DMS 273 treated with DMSO at 0.1 percent for 48 hours (cell line): ENCODE measurements around the gene ACLY.
"Not testable (repeated sequence)": the region's sequence is repeated elsewhere in the genome, so short reads cannot be mapped to it uniquely, and the experiment has no call there.

ENCODE experiments used
- DNase-seq: peaks from one replicate; lab custom pipeline; 2025; lab: John Stamatoyannopoulos, UW

The ACLY gene

DNA sequence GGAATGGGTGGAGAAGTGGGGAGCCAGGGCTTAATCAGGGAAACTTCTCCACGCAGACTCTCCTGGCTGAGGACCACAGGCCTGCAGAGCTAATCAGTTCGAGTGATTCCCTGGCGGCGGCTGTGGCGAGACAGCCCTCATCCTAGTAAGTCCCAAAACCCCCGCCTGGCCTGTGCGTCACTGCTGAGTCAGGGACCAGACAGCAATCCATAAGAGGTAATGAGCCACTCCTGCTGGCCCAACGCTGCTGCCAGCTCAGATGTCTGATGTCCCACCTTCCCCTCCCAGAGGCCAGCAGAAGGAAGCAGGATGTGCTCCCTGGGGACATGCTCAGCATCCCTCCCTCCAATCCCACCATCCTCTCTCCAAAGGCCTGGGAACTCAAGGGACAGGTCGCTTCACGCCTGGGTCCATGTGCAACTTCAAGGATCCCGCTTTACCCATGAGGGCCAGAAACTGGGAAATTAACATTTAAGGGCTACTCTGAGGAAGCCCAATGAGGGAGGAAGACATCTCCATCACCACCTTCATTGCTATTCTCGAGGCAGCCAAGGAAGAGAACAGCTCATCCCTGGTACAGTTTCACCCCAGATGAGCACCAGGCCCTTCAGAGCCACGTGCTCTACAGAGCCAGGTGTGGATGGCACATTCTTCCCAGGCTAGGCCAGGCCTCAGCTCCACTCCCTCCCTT, 7.9 kb downstream of the ACLY start:
- DNase-seq, result no peak

DNA sequence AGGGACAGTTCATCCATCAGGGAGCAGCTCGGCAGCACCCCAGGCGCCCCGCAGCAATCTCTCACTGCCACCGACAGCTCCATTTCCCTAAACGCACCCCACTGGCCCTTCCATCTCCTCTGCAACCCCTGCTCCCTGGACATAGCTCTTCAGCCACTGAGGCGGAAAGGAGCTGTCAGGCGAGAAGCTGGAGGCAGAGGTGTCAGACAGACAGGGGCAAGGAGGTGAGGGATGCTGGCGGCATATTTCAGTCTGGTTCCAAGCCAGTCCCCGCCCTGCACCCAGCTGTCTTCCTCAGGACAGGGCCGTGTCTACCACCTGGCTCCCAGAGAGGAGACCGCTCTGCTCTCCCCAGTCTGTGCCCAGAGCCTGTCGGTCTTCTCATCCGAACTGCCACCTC, 9.7 kb downstream of the ACLY start:
- no peak for DNase-seq

DNA sequence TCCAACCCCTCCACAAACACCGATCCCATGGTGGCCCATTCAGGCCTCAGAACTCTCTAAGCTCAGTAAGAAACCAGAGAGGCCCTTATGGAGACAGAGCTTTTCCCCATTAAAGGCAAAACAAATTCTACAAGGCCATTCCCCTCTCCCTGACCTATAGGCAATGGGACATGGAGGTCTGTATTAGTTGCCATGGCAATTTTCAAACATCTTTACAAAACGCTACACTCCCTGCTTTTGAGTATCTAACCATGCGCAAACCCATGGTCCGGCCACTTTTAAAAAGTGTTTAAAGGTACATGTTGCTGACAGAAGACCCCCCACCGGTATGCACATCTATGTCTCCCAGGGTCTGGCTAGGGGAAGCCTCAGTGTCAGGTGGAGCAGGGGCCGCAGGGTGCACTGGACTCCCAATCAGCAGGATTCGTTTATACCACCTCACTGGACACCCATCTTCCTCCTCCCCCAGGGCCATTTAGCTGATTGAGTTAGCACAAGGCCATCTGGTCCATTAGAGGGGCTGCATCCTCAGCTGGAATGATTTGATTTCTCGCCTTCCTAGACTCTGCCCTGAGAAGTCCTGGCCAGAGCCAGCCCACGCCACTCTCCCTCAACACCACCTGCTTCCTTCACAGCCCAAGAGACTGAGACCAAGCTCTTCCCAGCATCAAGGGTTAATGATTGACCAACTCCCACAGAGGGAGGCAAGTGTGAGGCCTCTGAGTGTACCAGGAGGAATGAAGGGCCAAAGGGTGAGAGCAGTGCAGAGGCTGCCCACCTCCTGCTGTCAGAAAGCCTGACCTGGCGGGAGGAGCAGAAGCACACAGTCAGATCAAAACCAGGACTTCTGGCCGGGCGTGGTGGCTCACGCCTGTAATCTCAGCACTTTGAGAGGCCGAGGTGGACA, 10.9 kb downstream of the ACLY start:
- DNase-seq, result no peak

DNA sequence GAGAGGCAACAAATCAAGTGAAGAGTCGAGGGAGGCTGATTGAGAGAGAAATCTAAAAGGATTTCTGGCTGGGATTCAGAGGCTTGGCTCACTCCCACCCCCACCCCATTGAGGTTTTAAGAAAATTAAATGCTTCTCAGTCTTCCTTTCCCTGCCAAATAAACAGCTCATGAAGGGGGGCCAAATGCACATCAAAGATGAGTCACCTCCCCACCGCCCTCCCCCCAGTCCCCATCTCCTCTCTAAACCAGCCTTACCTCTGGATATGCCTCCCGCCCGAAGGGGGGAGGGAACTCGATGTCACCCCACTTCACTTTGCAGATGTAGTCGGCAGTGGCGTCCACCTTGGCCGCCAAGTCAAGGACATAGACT, 11.6 kb downstream of the ACLY start:
- DNase-seq, result no peak

DNA sequence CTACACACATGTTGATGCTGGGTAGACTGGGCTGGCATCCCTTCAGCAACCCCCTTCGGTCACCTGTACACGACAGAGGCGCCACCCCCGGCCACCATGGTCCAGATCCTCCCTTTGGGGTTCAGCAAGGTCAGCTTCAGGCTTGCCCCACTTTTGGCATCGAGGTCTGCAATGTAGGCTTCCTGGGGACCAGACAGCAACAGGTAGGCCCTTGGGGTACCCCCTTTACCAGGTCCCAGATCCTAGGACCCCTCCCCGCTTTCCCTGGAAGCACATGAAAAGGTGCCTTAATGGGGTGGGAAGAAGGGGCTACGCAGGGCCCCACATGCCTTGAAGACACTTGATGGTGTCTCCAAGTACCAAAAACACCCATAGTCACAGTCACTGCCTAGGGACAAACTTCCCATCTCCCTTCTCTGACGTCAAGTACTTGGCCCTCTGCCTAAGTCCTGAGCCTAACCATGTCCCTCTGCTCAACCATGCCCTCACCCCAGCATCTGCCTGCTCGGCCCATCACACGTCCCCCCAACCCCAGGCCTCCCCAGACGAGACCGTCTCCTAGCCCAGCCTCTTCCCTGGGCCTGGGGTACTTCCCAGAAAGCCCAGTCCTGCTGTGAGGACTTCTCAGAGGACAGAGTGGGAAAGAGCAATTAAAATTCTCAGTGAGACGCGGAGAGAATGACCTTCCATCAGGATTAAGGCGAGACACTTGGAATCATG, 12.1 kb downstream of the ACLY start:
- no peak for DNase-seq

DNA sequence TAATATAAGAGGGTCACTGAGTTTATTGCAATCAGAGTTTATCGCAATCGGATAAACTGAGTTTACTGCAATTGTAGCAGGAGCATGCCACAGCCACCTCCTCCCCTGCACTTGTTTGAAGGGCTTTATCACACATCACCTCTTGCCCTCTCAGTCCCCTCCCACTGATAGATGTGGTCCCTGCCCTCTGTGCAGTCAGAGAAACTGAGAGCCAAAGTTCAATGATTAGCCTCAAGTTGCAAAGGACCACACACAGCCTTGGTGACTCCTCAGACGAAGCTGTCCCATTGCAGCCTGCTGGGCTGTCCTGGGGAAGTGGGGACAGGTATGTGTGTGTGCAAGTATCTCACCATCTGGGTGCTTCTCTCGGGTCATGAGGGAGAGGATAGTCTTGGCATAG, 13.6 kb downstream of the ACLY start:
- DNase-seq, result no peak

DNA sequence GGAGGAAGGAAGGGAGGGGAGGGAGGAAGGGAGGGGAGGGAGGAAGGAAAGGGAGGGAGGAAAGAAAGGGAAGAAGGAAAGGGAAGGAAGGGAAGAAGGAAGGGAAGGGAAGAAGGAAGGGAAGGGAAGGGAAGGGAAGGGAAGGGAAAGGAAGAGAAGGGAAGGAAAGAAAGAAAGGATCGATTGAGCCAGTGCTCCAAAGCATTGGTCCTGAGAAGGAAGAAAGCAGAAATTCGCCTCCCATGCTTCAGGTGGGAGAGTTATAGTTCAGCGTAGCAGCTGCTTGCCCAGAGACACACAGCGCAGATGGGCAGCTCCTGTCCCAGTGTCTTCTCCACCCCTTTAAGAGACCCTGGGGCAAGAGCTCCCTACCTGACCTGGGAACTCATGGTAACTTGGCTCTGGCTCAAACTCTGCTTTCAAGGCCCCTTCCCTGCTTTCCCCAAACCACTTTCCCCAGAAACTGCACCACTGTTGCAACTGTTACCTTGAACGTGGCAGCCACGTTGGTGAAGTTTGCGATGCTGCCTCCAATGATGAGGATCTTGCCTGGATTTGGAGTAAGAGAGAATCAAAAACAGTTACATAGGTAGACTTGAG, 14.4 kb downstream of the ACLY start:
- DNase-seq, result no peak

DNA sequence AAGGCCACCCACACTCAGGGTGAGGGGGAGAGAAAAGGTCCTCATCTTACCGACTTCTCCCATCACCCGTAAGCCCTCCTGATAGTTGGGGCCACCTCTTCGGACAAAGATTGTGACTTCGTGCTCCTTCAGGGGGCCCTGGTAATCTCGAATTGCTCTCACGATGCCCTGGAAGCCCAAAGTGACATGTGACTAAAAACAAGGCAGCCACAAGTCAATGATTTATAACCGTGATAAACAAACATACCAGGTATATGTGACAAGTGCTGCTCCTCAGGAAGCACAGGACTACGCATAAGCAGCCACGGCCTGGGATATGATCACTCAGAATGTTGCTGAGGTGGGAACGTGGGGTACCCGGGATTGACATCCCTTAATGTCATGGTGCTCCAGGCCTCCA, 17.1 kb downstream of the ACLY start:
- DNase-seq, result no peak

DNA sequence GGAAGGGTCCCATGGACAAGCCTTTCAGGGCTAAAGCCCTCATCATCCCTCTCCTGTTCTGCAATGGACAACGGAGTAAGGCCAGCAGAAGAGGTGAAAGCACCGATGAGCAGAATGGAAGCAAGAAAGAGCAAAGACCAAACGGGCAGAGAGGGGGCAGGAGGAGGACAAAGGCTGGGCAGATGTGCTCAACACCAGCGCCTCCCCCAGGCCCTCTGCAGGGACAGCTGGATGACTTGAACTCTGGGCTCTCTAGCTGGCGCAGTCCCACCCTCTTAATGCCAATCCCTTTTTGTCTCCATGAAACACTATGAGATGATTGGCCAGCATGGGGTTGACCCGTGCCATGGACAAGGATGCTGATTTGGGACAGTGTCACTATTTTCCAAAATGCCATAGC, 22.0 kb downstream of the ACLY start:
- DNase-seq, result no peak

DNA sequence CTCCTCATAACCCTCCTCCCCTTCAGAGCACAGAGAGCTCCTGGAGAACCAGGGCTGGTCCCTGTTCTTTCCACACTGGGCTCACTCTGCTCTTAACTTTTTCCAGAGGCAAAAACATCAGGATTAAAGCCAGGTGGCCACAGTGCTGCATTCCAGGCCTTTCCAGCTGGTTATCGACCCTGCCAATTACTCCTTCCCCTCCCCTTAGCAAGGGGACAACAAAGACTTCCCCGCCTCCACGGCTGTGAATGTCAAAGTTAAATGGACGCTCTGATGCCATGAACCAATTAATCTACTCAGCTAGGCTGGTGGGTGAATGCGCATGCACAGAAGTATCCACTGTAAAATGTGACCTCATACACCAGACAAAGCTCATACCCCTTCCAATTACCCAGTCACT, 23.1 kb downstream of the ACLY start:
- DNase-seq, result no peak

DNA sequence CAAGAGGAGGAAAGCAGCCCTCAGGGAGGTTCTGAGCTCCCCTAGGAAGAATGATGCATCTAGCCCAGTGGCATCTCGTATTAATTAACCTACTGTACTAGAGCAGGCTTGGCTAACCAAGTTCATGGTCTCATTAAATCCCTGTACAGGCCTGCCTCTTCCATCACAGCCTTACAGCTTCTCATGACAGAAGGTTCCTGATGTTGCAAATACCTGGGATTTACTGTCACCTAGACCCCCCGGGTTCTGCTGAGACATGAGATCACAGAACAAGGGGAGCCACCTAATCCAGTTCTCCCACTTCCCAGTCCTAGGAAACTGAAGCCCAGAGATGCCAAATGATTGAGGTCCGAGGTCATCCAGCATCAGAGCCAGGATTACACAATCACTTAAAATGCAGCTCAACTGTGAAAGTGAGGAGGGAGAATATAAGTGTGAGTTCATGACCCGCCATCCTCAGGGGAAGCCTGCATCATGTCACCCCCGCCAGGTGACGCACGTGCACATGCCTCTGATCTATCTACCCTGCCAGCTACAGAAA, 23.9 kb downstream of the ACLY start:
- DNase-seq, result no peak

DNA sequence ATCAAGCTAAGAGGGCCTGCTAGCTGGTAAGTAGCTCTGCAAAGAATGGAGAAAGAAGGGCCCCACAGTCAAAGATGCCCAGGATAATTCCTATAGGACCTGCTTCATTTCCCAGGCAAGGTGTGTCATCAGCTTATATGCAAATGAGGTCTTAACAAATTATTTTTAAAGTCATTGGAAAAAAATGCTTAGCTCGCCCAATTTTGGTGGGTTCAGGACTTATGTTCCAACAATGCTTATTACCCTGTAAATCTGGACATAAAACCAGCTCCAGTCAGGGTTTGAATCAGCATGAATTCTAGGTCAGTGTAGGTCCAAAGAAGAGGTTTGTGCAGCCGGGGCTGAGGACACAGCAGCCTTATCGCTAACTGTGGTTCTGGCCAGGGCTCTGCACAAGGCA, 25.4 kb downstream of the ACLY start:
- DNase-seq, result no peak

DNA sequence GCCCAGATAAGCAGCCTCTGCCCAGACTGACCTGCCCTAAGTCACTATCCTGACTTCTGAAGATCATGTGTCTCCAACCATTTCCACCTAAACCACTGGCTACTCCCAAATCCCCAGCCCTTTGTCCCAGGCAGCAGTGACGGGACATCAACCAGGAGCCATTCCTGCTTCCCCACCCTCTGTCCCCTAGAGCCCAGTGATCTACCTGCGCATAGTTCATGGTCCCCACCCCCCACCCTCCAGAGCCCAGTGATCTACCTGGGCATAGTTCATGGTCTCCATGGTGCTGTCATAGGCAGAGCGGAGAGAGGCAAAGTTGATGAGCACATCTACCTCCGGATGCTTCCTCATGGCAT, 26.8 kb downstream of the ACLY start:
- no peak for DNase-seq

DNA sequence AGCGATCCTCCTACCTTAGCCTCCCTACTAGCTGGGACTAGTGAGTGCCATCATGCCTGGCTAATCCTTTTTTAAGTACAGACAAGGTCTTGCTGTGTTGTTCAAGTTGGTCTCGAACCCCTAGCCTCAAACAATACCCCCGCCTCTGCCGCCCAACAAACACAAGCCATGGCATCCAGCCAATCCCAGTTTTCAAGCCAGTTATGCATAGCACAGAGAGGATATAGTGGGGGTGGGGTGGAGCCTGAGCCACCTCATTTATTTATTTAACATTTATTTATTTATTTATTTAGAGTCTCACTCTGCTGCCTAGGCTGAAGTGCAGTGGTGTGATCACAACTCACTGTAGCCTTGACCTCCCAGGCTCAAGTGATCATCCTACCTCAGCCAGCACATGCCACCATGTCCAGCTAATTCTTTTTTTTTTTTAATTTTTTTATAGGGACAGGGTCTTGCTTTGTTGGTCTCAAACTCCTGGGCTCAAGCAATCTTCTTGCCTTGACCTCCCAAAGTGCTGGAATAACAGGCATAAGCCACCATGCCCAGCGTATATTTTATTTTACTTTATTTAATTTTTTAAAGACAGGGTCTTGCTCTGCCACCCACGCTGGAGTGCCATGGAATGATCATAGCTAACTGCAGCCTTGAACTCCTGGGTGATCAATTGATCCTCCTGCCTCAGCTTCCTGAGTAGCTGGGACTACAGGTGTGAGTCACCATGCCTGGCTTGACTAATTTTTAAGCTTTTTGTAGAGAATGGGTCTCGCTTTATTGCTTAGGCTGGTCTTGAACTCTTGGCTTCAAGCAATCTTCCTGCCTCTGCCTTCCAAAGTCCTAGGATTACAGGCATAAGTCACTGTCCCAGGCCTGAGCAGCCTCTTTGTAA, 27.4 kb downstream of the ACLY start:
- DNase-seq, result no peak

DNA sequence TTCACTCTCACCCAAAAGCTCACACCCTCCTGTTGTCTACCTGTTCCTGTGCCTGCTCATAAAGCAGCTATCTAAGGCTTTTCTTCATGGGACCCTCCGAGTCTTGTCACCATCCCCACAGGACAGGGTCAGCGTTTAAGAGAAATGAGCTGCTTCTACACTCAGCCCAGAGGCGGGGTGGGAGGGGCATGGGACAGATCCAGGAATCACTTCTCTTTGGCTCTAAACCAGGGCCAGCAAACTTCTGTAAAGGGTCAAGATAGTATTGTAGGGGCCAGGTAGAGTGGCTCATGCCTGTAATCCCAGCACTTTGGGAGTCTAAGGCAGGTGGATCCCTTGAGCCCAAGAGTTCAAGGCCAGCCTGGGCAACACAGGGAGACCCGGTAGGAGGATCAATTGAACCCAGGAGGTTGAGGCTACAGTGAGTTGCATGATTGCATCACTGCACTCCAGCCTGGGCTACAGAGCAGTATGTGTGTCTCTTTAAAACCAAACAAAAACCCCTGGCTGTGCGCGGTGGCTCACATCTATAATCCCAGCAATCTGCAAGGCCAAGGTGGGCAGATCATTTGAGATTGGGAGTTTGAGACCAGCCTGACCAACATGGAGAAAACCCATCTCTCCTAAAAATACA, 30.3 kb downstream of the ACLY start:
- DNase-seq, result no peak

DNA sequence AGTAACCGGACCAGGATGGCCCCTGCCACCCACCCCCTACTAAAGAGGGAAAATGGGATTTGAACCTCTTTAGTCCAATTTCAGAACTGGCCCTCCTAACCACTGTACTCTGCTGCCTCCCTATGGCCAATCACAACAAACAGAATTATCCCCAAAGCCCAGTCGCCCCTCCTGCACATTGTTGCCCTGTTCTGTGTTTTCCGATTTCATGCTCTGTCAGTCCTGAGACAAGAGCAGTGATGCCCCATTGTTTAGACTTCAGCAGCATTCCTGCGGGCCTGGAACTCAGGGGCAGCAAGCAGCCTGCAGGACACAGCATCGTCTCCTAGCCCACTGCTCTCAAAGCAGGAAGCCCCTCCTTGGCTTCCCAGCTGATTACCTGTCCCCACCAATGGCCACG, 33.0 kb downstream of the ACLY start:
- DNase-seq, result no peak

DNA sequence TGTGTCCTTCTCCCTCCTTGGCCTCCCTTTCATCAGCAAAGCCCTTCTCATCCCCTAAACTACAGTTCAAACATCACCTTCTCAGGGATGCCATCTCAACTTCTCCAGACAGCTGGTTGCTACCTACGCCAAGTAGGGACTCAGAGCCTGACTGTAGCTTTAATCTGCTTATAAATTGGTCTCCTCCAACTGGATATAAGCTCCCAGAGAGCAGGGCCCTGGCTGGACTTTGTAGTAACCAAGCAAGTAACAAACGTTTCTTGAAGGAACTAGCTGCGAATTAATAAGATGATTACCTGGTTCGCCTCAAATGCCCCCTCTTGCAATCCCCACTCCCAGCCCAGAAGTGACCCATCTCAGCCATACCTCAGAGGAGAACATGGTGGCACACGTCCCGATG, 36.0 kb downstream of the ACLY start:
- no peak for DNase-seq

DNA sequence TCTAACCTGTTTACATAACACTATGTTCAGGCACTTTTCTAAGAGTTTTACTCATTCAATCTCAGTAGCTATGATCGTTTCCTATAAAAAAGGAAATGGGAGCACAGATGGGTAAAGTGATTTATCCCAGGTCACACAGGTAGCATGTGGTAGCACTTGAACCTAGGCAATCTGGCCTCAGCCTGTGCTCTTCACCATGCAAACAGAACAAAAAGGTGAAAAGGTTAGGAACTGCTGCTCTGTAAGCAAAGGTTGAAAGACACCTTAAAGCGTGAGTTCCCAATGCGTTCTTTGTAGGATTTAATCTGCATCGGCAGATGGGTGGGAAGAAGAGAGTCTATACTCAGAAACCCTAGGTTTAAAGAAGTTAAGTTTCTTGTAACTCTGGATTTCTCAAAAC, 38.6 kb downstream of the ACLY start:
- DNase-seq, result no peak

DNA sequence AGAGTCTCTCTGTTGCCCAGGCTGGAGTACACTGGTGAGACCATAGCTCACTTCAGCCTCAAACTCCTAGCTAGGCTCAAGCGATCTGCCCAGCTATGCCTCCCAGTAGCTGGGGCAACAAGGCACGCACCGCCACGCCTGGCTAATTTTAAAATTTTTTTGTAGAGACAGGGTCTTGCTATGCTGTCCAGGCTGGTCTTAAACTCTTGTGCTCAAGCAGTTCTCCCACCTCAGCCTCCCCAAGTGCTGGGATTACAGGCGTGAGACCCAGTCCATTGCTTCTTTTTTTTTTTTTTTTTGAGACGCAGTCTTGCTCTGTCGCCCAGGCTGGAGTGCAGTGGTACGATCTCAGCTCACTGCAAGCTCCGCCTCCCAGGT, 44.5 kb downstream of the ACLY start:
- DNase-seq, result not testable (repeated sequence)

DNA sequence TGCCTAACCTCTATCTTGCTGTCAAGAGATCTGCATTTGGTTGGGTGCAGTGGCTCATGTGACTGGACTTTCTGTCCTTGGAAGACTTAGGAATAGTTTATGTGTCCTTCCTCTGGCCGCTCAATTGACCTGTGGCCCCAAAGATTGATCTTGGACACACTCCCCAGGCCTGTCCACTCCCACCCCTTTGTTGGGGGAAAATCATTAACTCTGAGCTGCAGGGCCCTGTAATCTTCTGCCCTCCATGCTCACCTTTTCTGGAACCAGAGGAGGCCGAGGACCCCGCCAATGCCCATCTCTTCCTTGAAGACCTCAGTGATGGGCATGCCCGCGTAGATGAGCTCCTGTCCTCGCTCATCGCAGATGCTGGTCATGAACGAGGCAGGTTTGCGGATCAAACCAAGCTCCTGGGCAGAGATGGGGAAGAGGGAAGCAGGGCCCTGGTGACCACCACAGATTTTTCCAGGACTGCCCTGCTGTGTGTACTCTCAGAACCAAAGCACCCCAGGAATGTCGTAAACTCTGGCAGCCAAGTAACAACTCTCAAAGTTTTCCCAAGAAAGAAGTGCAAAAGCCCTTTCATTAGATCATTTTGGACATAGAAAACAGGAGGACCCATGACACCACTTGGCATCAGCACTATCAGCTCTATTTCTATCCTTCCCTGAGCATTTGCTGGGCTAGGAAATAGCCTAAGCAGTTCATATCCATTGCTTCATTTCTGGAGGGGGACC, 45.0 kb downstream of the ACLY start:
- no peak for DNase-seq
